CD4-positive, alpha-beta T cell treated with Interleukin-10 for 1 hour (primary cell): ENCODE data around the gene TH.
A peak's percentile ranks its signal among the peaks of the same experiment; 100 is the strongest.

Experiments
- DNase-seq: peaks from one replicate; pipeline ENCODE4 v3.0.0-alpha.2; 2020

The TH gene

GRCh38 chr11:2158296-2158737 lies 13.3 kb downstream of the TH start:
- DNase-seq: no peak

- no peak for DNase-seq
These were observed 14.1 kb downstream of the TH start for GRCh38 chr11:2157294-2158040.

DNA sequence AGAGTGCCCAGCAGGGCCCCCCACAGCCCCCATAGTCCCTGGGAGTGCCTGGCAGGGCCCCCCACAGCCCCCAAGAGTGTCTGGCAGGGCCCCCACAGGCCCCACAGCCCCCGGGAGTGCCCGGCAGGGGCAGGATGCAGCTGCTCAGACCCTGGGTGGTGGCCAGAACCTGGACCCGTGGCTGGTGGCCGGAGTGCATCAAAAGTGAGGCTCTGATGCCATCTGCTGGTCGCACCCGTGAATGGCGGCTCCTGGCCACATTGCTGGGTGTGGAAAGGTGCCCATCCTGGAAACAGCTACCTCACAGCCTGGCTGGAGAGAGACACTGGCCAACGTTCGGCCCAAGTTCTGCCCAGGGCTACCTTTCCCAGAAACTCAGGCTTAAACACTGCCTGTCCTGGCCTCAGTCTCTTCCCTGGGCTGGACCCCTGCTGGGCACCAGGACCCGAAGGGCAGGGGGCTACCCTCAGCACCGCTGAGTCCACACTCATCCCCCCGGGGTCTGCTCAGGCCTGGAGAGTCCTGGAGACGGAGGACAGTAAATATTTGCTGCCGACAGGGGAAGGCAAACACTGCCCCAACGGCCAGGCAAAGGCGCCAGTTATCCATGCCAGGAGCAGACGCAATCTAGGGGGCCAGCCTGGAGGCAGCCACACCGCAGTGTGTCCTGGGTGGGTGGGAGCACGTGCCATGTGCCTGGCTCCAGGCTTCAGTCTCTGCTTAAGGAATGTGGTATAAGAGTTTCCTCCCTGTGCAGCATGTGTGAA lies 15.0 kb downstream of the TH start:
- DNase-seq: peak; percentile 49

DNA sequence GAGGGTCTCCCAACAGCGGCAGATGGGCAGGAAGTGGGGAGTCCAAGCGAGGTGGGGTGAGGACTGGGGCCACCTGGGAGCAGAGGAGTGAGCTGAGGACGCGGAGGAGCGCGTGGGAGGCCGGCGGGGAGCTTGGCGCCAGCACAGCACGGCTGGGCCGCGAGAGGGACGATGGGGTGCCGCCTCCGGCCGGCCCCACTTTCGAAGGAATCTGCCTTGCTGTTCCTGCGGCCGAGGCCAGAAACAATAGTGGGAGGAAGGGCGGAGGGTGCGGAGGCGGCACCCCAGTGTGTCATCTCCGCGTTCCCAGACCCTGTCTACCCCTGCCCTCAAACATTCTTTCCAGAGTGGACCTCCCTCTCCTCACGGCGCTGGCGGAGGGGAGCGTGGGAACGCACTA lies 16.1 kb downstream of the TH start:
- no peak for DNase-seq

DNA sequence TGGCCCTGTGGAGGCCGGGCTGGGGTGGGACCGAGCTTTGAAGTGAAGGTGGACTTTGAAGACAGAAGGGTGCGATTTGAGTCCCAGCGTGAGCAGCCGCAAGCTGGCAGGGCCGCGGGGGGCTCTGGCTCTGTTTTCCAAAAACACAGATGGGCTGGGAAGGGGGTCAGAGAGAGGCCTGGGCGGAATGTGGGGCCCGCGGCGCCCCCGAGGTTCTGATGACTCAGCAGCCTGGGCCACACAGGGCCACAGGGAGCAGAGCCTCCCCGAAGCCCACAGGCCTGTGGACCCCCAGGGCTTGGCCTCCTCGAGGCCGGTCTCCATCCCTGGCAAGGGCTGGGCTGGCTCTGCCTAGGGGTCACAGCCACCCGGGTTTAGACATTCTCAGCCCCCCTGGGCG lies 16.7 kb downstream of the TH start:
- DNase-seq: no peak

DNA sequence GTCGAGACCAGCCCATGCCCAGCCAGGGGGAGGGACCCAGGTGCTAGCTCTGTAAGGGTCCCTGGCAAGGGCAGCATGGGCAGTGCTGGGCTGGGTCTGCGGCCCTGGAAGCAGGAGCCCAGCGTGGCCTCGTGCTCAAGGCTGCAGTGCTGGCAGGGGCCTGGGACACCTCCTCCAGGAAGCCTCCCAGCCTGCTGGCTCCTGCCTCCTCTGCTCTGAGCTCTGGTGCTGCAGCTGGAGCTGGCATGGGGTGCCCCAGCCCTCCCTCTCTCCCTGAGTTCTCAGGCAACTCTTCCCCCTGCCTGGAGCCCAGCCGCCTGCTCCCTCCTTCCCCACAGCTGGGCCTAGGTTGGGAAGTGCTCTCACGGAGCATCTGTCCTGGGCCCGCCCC lies 17.4 kb downstream of the TH start:
- no peak for DNase-seq

GRCh38 chr11:2153581-2154194 lies 17.9 kb downstream of the TH start:
- no peak for DNase-seq

GRCh38 chr11:2151500-2152257 lies 19.9 kb downstream of the TH start:
- peak; percentile 82 for DNase-seq

- no peak for DNase-seq
These were observed 21.5 kb downstream of the TH start for GRCh38 chr11:2149864-2150847.

- no peak for DNase-seq
These were observed 22.2 kb downstream of the TH start for GRCh38 chr11:2149460-2149859.

DNA sequence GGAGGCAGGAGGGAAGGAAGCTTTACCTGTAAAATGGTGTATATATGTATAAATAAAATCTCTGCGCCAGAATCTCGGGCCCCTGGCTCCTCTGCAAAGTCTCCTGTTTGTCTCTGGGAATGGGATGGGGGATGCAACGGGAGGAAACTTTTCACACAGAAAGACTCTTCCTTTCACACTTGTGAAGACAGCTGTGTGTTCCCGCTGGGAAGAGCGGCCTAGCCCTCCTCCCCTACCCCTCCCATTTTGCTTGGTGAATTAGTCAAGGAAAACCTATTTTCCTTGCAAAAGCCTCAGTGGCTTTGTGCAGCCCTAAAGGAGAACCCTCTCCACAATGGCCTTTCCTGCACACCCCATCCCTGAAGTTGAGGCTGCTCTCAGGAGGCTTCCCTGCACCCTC lies 23.0 kb downstream of the TH start:
- no peak for DNase-seq

- no peak for DNase-seq
These were observed 24.2 kb downstream of the TH start for GRCh38 chr11:2147391-2147790.

DNA sequence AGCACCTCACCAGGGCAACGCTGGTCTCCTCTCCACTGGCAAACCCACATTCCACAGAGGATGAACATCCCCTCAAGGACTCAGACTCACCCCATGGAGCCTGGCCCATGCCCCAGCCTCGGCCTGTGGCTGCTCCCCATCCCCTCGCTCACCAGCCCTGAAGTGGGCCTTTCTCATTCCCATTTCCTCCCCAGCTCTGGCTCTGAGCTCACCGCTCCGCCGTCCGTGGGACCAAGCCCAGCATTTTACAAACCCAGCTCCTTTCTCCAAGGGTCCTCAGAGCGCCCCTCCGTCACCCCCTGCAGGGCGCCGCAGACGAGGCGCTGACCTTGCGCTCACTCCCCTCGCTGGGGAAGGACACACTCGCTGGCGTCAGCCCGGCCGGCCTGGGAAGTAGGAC lies 25.6 kb downstream of the TH start:
- DNase-seq: no peak

- DNase-seq: no peak
These were observed 26.9 kb downstream of the TH start for GRCh38 chr11:2144544-2145248.

DNA sequence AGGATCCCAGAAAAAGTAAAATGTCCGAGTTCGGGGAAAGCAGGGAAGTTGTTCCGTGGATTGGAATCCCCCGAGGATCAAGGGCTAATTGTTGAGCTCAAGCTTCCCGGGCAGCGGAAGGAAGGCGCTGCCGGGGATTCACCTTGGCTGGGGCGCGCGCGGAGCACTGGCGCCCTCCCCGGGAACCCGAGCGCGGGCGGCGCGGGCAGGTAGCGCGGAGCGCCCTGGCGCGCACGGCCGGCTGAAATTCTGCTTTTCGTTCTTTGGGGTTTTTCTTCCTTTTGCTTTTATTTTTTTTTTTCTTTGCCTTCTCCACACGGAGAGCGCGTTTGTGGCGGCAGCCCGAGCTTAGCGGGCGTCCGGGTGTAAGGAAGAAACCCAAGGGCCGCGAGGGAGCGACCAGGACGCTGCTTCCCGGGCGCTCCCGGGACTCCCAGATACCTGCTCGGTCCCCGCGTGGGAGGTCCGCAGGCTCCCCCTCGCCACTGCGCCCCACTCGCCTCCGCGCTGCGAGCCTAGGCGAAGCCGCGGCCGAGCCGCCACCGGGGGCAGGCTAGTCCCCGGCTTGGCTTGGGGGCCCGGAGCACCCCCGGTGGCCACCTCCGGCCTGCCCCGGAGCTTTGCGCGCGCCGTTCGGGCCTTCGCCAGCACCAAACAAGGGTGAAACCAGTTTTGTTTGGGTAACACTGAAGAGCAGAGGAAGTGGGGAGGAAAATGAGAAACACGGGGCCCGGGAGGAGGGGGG lies 27.6 kb downstream of the TH start:
- no peak for DNase-seq

GRCh38 chr11:2143477-2143798 lies 28.2 kb downstream of the TH start:
- no peak for DNase-seq

DNA sequence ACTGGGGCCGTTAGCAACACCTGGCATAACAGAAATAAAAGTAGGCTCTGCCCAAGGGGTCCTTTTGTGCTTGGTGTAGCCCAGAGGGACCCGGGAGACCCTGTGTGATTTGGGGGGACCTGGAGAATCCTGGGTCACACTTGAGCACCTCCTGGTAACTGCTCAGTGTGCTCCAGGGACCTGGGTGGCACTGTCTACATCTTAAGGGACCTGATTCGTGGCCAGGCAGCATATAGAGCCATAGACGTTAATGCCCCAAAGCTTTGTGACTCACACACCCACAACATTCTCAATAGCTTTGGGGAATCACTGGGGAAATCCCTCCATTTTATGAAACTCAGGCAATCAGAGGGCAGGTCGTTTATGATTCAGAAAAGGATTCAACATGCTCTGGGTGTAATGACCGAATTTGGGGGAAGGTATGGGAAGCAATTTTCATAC lies 28.8 kb downstream of the TH start:
- no peak for DNase-seq

DNA sequence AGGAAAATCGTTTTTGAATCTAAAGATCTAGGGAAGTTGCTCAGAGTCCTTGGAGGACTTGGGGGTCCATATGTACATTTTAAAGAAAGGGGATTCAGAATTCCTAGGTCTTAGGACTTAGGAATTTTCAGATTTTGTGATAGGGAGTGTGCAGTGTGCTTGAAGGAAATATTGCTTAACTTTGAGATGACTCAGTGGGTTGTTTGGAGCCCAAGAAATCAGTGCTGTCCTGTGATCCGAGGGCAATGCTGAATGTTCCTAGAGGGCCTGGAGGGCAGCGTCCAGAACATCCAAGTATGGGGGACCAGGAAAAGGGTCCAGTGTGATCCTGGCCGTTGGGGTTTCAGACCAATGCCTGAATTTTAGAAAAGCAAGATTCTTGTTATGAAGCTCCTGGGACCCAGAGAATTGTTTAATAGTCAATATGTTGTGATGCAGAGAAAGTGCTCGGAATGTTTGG lies 29.3 kb downstream of the TH start:
- DNase-seq: no peak

DNA sequence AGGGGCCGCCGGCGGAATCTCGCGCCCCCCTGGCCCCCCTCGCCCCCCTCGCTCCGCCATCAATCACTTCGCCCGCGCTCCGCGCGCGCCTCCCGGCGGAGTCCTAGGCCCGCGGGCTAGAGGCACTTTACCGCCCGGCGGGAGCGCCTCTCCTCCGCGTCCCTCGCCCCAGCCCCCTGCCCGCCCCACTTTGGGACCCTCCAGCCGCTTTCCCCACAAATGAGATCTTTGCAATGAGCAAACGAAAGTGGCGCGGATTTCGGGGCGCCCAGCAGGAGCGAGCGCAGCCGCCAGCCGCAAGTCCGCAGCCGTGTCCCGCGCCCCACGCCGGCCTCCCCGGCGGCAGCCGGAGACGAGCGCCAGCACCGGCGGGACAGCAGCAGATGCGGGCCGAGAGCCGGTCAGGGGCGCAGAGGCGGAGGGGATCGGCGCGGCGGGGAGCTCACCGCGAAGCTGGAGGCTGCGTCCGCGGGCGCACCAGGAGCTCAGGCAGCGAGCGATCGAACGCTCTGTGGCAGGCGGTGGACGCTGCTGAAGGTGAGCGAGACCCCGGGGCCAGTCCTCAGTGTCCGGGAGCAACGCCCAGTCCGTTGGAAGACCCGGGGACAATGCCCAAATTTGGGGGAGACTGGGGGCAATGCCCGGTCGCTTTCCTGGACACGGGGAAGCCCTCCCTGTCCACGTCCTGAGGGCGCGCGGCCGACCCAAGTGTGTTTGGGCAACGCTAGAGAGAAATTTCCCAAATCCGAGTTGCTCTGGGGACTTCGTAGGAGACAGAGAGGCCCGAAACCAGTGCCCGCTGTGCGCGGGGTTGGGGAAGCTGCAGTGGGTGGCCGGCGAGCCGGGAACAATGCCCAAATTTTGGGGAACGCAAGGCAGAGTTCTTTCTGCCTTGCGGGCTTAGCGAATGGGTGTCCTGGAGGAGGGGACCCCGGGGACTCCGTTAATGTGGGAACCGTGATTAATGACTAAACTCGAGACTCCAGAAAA lies 30.9 kb downstream of the TH start:
- DNase-seq: no peak
